SHP77 treated with DMSO at 0.1 percent for 48 hours (cell line): ENCODE results near the gene ZNF239.
"Not testable (repeated sequence)": the region's sequence is repeated elsewhere in the genome, so short reads cannot be mapped to it uniquely, and the experiment has no call there.

Experiments
- DNase-seq: peaks from one replicate; lab custom pipeline; 2025; lab: John Stamatoyannopoulos, UW

ZNF239 gene

GRCh38 chr10:43576580-43576979 lies 2.2 kb upstream of the ZNF239 start:
- no peak for DNase-seq

- no peak for DNase-seq
These were observed 1.6 kb upstream of the ZNF239 start for GRCh38 chr10:43576062-43576461.

GRCh38 chr10:43574906-43575305 lies 490 bp upstream of the ZNF239 start:
- DNase-seq: no peak

- DNase-seq: no peak
These were observed 991 bp downstream of the ZNF239 start for GRCh38 chr10:43573250-43574000.

GRCh38 chr10:43570971-43571370 lies 3.4 kb downstream of the ZNF239 start:
- no peak for DNase-seq

- no peak for DNase-seq
These were observed 4.7 kb downstream of the ZNF239 start for GRCh38 chr10:43569681-43570080.

- no peak for DNase-seq
These were observed 17.2 kb downstream of the ZNF239 start for GRCh38 chr10:43557214-43557613.

GRCh38 chr10:43543746-43544145 lies 30.7 kb downstream of the ZNF239 start:
- not testable (repeated sequence) for DNase-seq

- DNase-seq: no peak
These were observed 49.8 kb downstream of the ZNF239 start for GRCh38 chr10:43524434-43525247.
